ENCODE measurements around the gene SMS.

- no peak for TF ChIP-seq CTCF (IDR thresholded peaks at IDR 0.05; ENCODE audit: low read length)
- TF ChIP-seq EZH2 (IDR thresholded peaks at IDR 0.05; ENCODE audit: borderline replicate concordance, low read length): no peak
These were observed 15.1 kb downstream of the SMS start for GRCh38 chrX:21955403-21956189.

All from OCI-LY1 (cell line).